ENCODE measurements around the gene CASTOR1. TPM values are rescaled to one million over a fixed set of nuclear protein-coding genes. Genes with fewer than 3 reads are reported as not detected.

CASTOR1 gene
- polyA plus RNA-seq, 1 of the 3 experiments (the other 2 are of a cell fraction): 14.4 TPM

DNA sequence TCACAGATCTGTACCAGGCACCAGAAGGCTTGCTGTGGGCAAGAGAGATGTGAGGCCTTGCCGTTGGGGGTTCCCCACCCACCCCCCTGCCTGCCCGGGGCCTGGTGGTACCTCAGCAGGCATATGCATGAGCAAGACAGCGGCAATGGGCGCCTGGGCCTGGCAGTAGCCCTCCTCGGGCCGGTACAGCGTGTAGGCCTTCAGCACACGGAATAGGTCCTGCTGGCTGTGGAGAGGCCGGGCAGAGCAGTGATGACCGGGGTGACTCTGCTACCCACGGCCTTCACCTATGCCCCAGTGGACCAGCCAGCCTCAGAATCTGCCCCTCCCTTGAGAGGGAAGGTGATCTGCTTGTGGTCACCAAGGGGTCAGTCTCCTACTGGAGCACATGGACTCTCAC lies 5.5 kb upstream of the CASTOR1 start:
- Histone ChIP-seq H3F3A (replicated peaks; ENCODE audit: insufficient read depth) (peaks cover 8% of the 10 kb centered on the region), H3K9me3 (no peaks in the 10 kb centered on the region), H3K9ac (no peak overlapping the region), H3K27ac (ENCODE audit: low read depth in 2 of 2, low read length in 1 of 2) (no peak overlapping the region), H2AFZ (ENCODE audit: low read depth) (no peak overlapping the region), H3K4me3 (ENCODE audit: low read depth in 2 of 2, low read length in 1 of 2) (no peak overlapping the region), H4K20me1 (ENCODE audit: insufficient read depth) (no peaks in the 10 kb centered on the region), H3K4me1 (ENCODE audit: control insufficient read depth in 1 of 2, insufficient read depth in 2 of 2, low read depth in 1 of 2, low read length in 1 of 2) (peaks cover 15 to 18% of the 10 kb centered on the region in 2 experiments; a peak in 2 of 4 replicates), H3K79me2 (ENCODE audit: insufficient read depth) (no peaks in the 10 kb centered on the region), H3K4me2 (no peak overlapping the region), H3K27me3 (ENCODE audit: insufficient read depth) (no peaks in the 10 kb centered on the region), H3K9me2 (no peaks in the 10 kb centered on the region), H3K36me3 (replicated peaks in 1 of 2; ENCODE audit: control insufficient read depth in 1 of 2, insufficient read depth in 2 of 2, low read length in 1 of 2) (peaks cover 0 to 54% of the 10 kb centered on the region in 2 experiments)
- ChIA-PET CTCF (interaction anchor here (12.9 kb wide), 1 partner anchor 97 kb away, joined by 228 read pairs; the partner anchor contains the start of genes RNF215 and SEC14L2), POLR2A (no interaction called here)
- no peak for DNase-seq
- 87% methylated on average over 10 of the region's 11 CpGs for WGBS (ENCODE audit: low lambda C conversion rate)
- TF ChIP-seq SMC3 (IDR thresholded peaks at IDR 0.05; ENCODE audit: low read depth, low read length): no peak

DNA sequence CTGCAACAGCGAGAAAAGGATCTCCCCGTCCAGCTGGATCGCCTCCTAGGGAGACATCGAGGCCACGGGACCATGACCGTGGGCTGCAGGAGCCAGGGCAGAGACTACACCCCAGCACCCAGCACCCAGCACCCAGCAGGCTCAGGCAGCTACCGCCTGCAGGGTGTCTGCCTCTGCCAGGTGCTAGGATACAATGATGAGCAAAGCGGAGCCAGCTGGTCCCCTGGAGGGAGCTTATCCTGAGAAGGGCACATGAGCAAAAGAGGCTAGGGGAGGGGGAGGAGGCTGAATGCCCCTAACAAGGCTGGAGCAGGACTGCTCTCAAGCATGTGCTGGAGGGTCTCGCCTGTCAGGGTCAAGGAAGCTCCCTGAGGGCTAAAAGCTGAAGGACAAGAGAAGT lies 4.8 kb upstream of the CASTOR1 start:
- TF ChIP-seq, protein P1, sequence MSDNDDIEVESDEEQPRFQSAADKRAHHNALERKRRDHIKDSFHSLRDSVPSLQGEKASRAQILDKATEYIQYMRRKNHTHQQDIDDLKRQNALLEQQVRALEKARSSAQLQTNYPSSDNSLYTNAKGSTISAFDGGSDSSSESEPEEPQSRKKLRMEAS (IDR thresholded peaks at IDR 0.05; ENCODE audit: low read depth): no peak
- TF ChIP-seq EP300 (IDR thresholded peaks at IDR 0.05; ENCODE audit: borderline replicate concordance in 1 of 2, low read depth in 1 of 2, low read length in 1 of 2) (no peak), NFIC (IDR thresholded peaks at IDR 0.05; ENCODE audit: borderline replicate concordance) (no peak), RXRA (IDR thresholded peaks at IDR 0.05; ENCODE audit: borderline replicate concordance, low read depth) (no peak), EZH2phosphoT487 (IDR thresholded peaks at IDR 0.05; ENCODE audit: borderline replicate concordance, low read depth) (no peak), FOXM1 (IDR thresholded peaks at IDR 0.05; ENCODE audit: low read depth) (no peak), YY1 (IDR thresholded peaks at IDR 0.05; ENCODE audit: low read depth) (no peak), TAF1 (IDR thresholded peaks at IDR 0.05; ENCODE audit: borderline replicate concordance, low read depth, low read length) (no peak), FOSL2 (IDR thresholded peaks at IDR 0.05; ENCODE audit: borderline replicate concordance, low read depth) (no peak), TCF12 (IDR thresholded peaks at IDR 0.05) (no peak), RAD21 (IDR thresholded peaks at IDR 0.05; ENCODE audit: low read length) (no peak), MXI1 (IDR thresholded peaks at IDR 0.05; ENCODE audit: low read depth, low read length) (no peak), POLR2AphosphoS5 (IDR thresholded peaks at IDR 0.05; ENCODE audit: low read depth, low read length) (no peak), ELF1 (IDR thresholded peaks at IDR 0.05) (no peak)
- TF ChIP-seq, protein P2, sequence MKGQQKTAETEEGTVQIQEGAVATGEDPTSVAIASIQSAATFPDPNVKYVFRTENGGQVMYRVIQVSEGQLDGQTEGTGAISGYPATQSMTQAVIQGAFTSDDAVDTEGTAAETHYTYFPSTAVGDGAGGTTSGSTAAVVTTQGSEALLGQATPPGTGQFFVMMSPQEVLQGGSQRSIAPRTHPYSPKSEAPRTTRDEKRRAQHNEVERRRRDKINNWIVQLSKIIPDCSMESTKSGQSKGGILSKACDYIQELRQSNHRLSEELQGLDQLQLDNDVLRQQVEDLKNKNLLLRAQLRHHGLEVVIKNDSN (IDR thresholded peaks at IDR 0.05; ENCODE audit: borderline replicate concordance, low read depth): no peak
- peaks cover 8% of the 10 kb centered on the region for H3F3A ChIP-seq (replicated peaks; ENCODE audit: insufficient read depth)
- H3K27ac ChIP-seq (ENCODE audit: low read depth in 2 of 2, low read length in 1 of 2): no peak overlapping the region
- H3K4me2 ChIP-seq: no peak overlapping the region
- H3K36me3 ChIP-seq (replicated peaks in 1 of 2; ENCODE audit: control insufficient read depth in 1 of 2, insufficient read depth in 2 of 2, low read length in 1 of 2): peaks cover 0 to 53% of the 10 kb centered on the region in 2 experiments
- H2AFZ ChIP-seq (ENCODE audit: low read depth): no peak overlapping the region
- H3K9me3 ChIP-seq: no peaks in the 10 kb centered on the region
- H3K4me1 ChIP-seq (ENCODE audit: control insufficient read depth in 1 of 2, insufficient read depth in 2 of 2, low read depth in 1 of 2, low read length in 1 of 2): peaks cover 16 to 19% of the 10 kb centered on the region in 2 experiments; a peak in 2 of 4 replicates
- POLR2A ChIA-PET: interaction anchor here (1.8 kb wide), 1 partner anchor 63 kb away, joined by 6 read pairs; the partner anchor contains the start of genes CCDC157 and SF3A1
- no peaks in the 10 kb centered on the region for H3K79me2 ChIP-seq (ENCODE audit: insufficient read depth)
- no peak overlapping the region for H3K4me3 ChIP-seq (ENCODE audit: low read depth in 2 of 2, low read length in 1 of 2)
- CTCF ChIA-PET: interaction anchor here (12.9 kb wide), 1 partner anchor 97 kb away, joined by 228 read pairs; the partner anchor contains the start of genes RNF215 and SEC14L2
- no peaks in the 10 kb centered on the region for H3K27me3 ChIP-seq (ENCODE audit: insufficient read depth)
- no peak for DNase-seq
- no peak overlapping the region for H3K9ac ChIP-seq
- no peaks in the 10 kb centered on the region for H3K9me2 ChIP-seq
- no peaks in the 10 kb centered on the region for H4K20me1 ChIP-seq (ENCODE audit: insufficient read depth)
- WGBS (ENCODE audit: low lambda C conversion rate): 89% methylated on average over 8 of the region's 9 CpGs

Measured in SK-N-SH (cell line).